ENCODE data around the gene CD6. TPM values are rescaled to one million over a fixed set of nuclear protein-coding genes. Genes with fewer than 3 reads are reported as not detected.

The CD6 gene
- total RNA-seq, 2 donors from 2014 or later = 0.67 to 1.9 TPM

- DNase-seq (no peak), ATAC-seq (no peak)
- intact Hi-C loops (cut with DNase I, micrococcal nuclease) = no loop called here
Observed at GRCh38 chr11:61020551-61021235, 49.2 kb downstream of the CD6 start.

- intact Hi-C loops (cut with DNase I, micrococcal nuclease) = no loop called here
Observed at GRCh38 chr11:61021661-61022212, 50.3 kb downstream of the CD6 start.

GRCh38 chr11:61022311-61023085 lies 51.0 kb downstream of the CD6 start:
- ATAC-seq (no peak), DNase-seq (no peak)
- intact Hi-C loops (cut with DNase I, micrococcal nuclease) = no loop called here

More at GRCh38 chr11:61021661-61022212, 50.3 kb downstream of the CD6 start:
- DNase-seq = peak; percentile 61 to 83
- peak; percentile 97 for ATAC-seq

DNA sequence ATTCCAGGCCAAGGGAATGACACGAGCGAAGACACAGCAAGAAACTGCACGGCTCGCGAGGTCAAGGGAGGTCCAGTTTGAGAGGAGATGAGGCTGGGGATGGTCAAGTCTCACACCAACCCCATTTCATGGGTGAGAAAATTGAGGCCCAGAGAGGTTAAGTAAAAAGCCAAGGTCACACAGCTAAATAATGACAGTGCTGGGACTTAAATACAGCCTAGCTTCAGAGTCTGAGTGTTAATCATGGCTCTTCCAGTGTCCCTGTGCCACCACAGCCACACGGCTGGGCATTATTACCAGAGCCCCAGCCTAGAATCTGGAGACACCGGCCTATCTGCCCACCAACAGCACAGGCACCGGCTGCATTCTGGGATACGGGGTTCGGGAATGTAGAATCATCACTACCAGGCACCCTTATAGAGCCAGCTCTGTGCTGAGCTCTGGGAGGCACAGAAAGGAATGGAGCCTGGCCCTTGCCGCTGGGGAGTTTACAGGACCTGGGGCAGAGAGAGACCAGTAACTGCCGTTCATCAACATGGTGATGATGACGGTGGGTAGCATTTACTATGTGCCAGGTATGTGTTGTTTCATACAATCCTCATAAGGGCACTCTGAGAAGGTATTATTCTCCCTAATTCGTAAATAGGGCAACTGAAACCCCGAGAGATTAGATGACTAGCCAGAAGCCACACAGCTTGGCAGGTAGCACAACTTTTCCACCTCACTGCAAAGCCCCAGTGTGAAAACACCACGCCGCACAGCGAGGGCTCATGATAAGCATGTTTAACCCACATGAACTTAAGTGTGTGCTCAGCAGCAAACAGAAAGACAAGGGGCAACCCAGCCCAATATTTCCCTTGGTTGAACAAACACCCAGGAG lies 51.8 kb downstream of the CD6 start:
- intact Hi-C loops (cut with DNase I, micrococcal nuclease) = no loop called here
- DNase-seq (no peak), ATAC-seq (no peak)

DNA sequence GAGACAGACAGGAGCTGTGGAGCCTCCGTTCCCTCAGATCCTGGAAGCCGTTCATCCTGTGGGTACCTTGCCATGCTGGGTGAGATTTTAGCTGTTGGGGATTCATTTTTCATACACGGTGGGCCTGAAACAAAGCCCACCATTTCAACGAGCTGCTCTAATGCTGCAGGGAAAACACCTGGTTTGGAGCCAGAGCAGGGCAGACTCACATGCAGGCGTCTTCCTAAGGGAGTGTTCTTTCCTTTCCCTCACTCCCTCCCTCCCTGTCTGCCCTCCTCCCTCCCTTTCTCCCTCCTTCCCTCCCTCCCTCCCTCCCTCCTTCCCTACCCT lies 52.5 kb downstream of the CD6 start:
- ATAC-seq (no peak), DNase-seq (no peak)
- intact Hi-C loops (cut with DNase I, micrococcal nuclease) = no loop called here

- intact Hi-C loops (cut with DNase I, micrococcal nuclease) = no loop called here
- ATAC-seq (no peak), DNase-seq (no peak)
Observed at GRCh38 chr11:61024938-61025820, 53.7 kb downstream of the CD6 start.

DNA sequence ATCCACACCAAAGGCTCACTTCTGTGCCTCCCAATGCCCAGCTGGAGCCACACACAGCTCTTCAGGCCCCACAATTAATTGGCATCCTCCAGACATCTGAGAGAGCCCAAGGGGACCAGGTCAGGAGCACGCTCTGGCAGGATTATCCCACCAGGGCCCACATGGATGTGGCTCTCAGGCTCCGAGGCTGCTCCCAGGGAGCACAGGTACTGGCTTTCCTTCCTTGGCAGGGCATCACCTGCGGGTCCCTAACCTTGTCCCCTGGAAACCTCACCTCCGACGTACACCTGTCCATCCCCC lies 54.3 kb downstream of the CD6 start:
- ATAC-seq (no peak), DNase-seq (no peak)
- intact Hi-C loops (cut with DNase I, micrococcal nuclease) = no loop called here

DNA sequence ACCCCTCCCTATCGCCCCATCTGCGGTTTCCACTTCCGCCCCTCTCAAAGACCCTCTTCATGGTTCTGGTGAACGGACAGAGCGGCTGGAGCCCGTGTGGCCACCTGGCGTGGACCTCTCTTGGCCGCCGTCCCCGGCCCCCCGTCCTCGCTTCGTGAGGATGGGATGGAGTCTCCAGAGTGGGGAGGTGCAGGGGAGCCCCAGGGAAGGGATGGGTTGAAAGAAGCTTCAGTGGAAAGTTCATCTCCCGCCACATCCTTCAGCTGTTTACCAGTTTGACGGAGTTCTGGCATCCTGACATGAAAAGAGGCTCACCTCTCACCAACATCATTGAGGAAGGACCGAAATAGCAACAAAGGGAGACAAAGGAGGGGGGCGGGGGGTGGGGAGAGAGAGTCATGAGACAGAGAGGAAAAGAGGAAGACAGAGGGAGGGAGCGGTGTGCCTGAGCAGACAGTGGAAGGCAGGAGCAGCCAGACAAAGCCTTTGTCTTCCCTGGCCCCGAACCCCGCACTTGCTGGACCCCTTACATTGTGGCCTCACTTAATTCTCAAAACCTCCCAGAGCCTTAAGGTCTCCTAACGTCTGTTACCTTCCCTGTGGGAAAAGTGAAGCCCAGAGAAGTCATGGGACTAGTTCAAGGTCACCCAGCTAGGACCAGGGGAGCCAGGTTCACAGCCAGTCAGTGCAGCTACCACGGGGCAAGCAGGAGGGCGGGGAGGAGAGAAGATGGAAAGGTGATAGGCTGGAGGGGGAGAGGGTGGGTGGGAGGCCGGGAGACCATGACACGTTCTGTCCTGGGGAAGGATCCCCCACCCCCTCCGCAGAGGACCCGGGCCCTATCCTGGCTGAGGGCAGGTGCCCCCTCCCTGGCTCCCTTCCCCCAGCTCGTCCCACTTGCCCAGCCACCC lies 54.9 kb downstream of the CD6 start:
- DNase-seq (no peak), ATAC-seq (no peak)
- intact Hi-C loops (cut with DNase I, micrococcal nuclease) = no loop called here

DNA sequence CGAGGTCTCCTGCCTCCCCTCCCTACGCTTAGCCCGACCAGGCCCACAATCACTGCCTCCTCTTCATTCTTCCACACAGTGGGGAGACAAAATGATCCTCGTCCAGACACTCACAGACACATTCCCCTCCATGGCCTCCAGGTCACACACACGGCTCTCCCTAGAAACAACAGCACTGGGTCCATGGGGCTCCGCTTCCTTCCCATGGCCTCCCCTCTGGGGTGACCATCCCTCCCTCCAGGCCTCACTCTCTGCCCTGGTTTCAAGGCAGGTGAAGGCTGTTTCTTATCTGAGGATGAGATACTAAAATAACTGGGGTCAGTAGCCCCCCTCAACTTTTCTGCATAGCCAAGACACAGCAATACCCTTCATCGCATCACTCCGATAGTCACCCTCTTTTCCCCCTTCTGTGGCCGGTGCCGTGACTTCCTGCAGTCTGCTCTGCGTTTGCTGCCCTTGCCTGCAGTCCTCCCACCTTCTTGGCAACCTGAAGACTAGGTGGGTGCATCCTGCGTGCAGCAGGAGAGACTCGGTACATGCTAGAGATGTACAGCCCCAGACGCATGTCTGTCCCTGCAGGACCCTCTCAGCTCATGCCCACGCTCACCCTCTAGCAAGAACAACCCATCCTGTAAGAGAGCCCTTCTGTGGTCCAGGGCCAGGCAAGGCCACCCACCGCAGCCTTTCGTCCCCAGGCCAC lies 55.8 kb downstream of the CD6 start:
- ATAC-seq = no peak
- DNase-seq = no peak
- intact Hi-C loops (cut with DNase I, micrococcal nuclease) = no loop called here

GRCh38 chr11:61028135-61028729 lies 56.8 kb downstream of the CD6 start:
- DNase-seq (no peak), ATAC-seq (no peak)
- intact Hi-C loops (cut with DNase I, micrococcal nuclease) = no loop called here

GRCh38 chr11:61032824-61033223 lies 61.3 kb downstream of the CD6 start:
- intact Hi-C loops (cut with DNase I, micrococcal nuclease) = no loop called here
- ATAC-seq (no peak), DNase-seq (no peak)

GRCh38 chr11:61033417-61033816 lies 61.9 kb downstream of the CD6 start:
- intact Hi-C loops (cut with DNase I, micrococcal nuclease) = no loop called here
- DNase-seq (no peak), ATAC-seq (no peak)

DNA sequence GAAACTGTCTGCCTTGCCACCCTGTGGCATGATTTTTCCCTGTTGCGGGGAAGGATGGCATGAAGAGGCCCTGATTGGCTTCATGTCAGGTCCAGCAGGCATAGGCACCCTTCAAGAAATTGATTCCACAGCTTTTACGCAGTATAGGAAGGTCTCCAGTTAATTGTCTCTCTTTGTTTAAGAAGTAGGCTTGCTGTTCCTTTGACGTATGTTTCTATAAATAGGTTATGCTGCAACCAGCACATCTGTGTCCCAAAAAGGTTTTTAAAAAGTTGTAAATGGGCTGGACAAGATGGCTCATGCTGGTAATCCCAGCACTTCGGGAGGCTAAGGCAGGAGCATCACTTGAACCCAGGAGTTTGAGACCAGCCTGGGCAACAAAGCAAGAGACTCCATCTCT lies 62.6 kb downstream of the CD6 start:
- DNase-seq (no peak), ATAC-seq (no peak)
- intact Hi-C loops (cut with DNase I, micrococcal nuclease) = no loop called here

- no peak for ATAC-seq
- intact Hi-C loops (cut with DNase I, micrococcal nuclease) = no loop called here
Observed at GRCh38 chr11:61034704-61035525, 63.4 kb downstream of the CD6 start.

DNA sequence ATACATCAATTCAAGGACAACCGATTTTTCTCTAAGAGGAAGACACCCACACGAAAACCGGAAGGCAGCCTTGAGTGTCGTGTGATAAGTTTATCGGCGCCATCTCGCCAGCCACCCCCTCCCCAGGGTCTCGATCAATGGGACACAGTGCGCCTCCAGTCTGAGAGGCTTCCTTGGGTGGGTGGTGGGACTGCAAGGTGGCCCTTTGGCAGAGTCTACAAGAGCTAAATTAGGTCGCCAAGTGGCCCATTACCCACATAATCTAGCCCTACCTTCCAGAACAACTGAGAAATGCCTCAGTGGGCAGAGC lies 64.0 kb downstream of the CD6 start:
- ATAC-seq = no peak
- no peak for DNase-seq
- intact Hi-C loops (cut with DNase I, micrococcal nuclease) = no loop called here

More at GRCh38 chr11:61034704-61035525, 63.4 kb downstream of the CD6 start:
- no peak for DNase-seq

DNA sequence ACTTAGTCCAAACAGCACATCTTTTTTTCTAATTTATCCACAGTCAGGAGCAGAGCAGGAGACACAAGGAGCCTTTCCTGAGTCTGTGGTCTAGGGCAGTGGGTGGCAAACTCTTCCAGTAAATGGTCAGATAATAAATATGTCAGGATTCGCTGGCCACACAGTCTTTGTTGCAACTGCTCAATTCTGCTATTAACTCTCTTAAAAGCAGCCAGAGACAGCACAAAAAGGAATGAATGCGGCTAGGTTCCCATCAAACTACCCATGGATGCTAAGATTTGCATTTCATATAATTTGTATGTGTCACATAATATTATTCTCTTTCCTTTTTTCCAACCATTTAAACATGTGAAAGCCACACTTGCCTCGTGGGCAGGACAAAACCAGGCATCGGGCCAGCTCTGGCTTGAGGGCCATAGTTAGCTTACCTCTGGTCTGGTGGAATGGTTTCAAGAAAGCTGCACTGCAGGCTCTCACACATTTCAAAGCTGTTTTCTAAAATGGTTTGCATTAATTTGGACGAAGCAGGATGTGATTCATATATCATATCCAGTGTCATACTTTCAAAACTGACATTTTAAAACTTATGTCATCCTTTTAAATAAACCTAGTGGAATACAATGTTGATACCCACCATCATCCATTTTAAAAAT lies 66.1 kb downstream of the CD6 start:
- ATAC-seq (no peak), DNase-seq (no peak)

More for the DNA sequence above, 66.1 kb downstream of the CD6 start:
- intact Hi-C loops (cut with DNase I, micrococcal nuclease) = no loop called here

Data from left colon (tissue), 2 donors.